A549 treated with AZD2906 at 1 μM for 4 hours (cell line): ENCODE results near the gene EDN3. TPM values are rescaled to one million over a fixed set of nuclear protein-coding genes. Genes with fewer than 3 reads are reported as not detected.

Experiments used
- total RNA-seq: library from RNA; stranded (reverse); fragments of 200-300 nt; extraction: Qiagen RNA extraction; gene quantifications from 5 replicates; pipeline ENCODE4 v1.2.3, GENCODE V29; 2022

The EDN3 gene
- 2.9 to 3.7 TPM (median 3.4 TPM) in 5 replicates for total RNA-seq

GRCh38 chr20:59300333-59301081 lies at the start of gene EDN3:
Gene EDN3, plus strand, starts transcription at chr20:59300611. Its CDS starts 202 bp downstream, at chr20:59300813.

Other genes starting within 250 kb of the EDN3 start
- gene ZNF831, start 136.8 kb upstream of the EDN3 start, total RNA-seq: not detected in 5 replicates